GM23338 (cell line): ENCODE data around the gene SMARCC1. TPM values are rescaled to one million over a fixed set of nuclear protein-coding genes. Genes with fewer than 3 reads are reported as not detected.

Experiments used
- ATAC-seq: fragments of 200-7000 bp; cut with Tn5 transposase; 3 replicates; pipeline ENCODE4 v1.9.1; 2020
- DNase-seq: peaks from one replicate; pipeline ENCODE4 v3.0.0-alpha.2; 2015; ENCODE audit warnings: low spot score
- H2AFZ ChIP-seq: fragments of 200-600 bp; sonication (generic); 2 replicates; pipeline ENCODE4 v1.8.0; 2016; ENCODE audit warnings: antibody characterized with exemption, mild to moderate bottlenecking, moderate library complexity
- H3F3A ChIP-seq: fragments of 200-600 bp; sonication (generic); replicated peaks from 2 replicates; pipeline ENCODE4 v1.8.0; 2017; ENCODE audit warnings: antibody characterized with exemption, mixed run types, low read depth
- H3K27ac ChIP-seq: fragments of 200-600 bp; sonication (generic); 2 replicates; pipeline ENCODE4 v1.6.1; 2016; ENCODE audit warnings: low read depth
- H3K27me3 ChIP-seq: fragments of 200-600 bp; sonication (generic); 2 replicates; pipeline ENCODE4 v1.8.0; 2016; ENCODE audit warnings: mild to moderate bottlenecking, mixed run types, moderate library complexity; ENCODE audit not compliant: insufficient read depth
- H3K36me3 ChIP-seq: fragments of 200-600 bp; sonication (generic); 2 replicates; pipeline ENCODE4 v1.8.0; 2016; ENCODE audit warnings: mild to moderate bottlenecking; ENCODE audit not compliant: insufficient read depth
- H3K4me1 ChIP-seq: fragments of 200-600 bp; sonication (generic); 2 replicates; pipeline ENCODE4 v1.8.0; 2016; ENCODE audit warnings: mild to moderate bottlenecking, moderate library complexity; ENCODE audit not compliant: insufficient read depth
- H3K4me2 ChIP-seq: fragments of 200-600 bp; sonication (generic); 2 replicates; pipeline ENCODE4 v1.7.1; 2017; ENCODE audit warnings: mixed run types
- H3K4me3 ChIP-seq: fragments of 200-600 bp; sonication (generic); 2 replicates; pipeline ENCODE4 v1.6.1; 2016; ENCODE audit warnings: mixed run types
- H3K79me2 ChIP-seq: fragments of 200-600 bp; sonication (generic); replicated peaks from 2 replicates; pipeline ENCODE4 v1.8.0; 2017; ENCODE audit warnings: mild to moderate bottlenecking; ENCODE audit not compliant: insufficient read depth
- H3K9me2 ChIP-seq: fragments of 200-600 bp; sonication (generic); 2 replicates; pipeline ENCODE4 v1.8.0; 2017; ENCODE audit not compliant: insufficient read depth
- H4K20me1 ChIP-seq: fragments of 200-600 bp; sonication (generic); replicated peaks from 2 replicates; pipeline ENCODE4 v1.8.0; 2017; ENCODE audit warnings: mild to moderate bottlenecking; ENCODE audit not compliant: insufficient read depth
- H3K27ac Mint-ChIP-seq: 2 replicates; pipeline ENCODE4 v1.8.0; 2020; ENCODE audit warnings: inconsistent platforms, mild to moderate bottlenecking, moderate library complexity, mixed read lengths
- H3K27me3 Mint-ChIP-seq: 3 replicates; pipeline ENCODE4 v1.8.0; 2022; ENCODE audit warnings: low read depth, mild to moderate bottlenecking, moderate library complexity, mixed read lengths, inconsistent platforms; ENCODE audit not compliant: insufficient read depth, poor library complexity
- H3K36me3 Mint-ChIP-seq: 3 replicates; pipeline ENCODE4 v1.8.0; 2021; ENCODE audit warnings: low read depth, mild to moderate bottlenecking, inconsistent platforms, moderate library complexity, mixed read lengths
- H3K4me1 Mint-ChIP-seq: 3 replicates; pipeline ENCODE4 v1.8.0; 2020; ENCODE audit warnings: mild to moderate bottlenecking, inconsistent platforms, mixed read lengths
- H3K4me3 Mint-ChIP-seq: 3 replicates; pipeline ENCODE4 v1.8.0; 2021; ENCODE audit warnings: moderate library complexity, mild to moderate bottlenecking, inconsistent platforms, mixed read lengths
- H3K9me3 Mint-ChIP-seq: 3 replicates; pipeline ENCODE4 v1.8.0; 2020; ENCODE audit warnings: moderate library complexity, mild to moderate bottlenecking, inconsistent platforms, mixed read lengths
- CREB1 ChIP-seq: fragments of 250-450 bp; sonication (Bioruptor Pico); IDR thresholded peaks from 2 replicates; pipeline ENCODE4 v1.5.0; 2020; ENCODE audit warnings: low read depth, mild to moderate bottlenecking, moderate library complexity
- ETS1 ChIP-seq: IDR thresholded peaks from 2 replicates; pipeline ENCODE4 v1.6.1; 2016; ENCODE audit warnings: antibody characterized with exemption
- EZH2 ChIP-seq: fragments of 200-600 bp; sonication (generic); IDR thresholded peaks from one replicate; pipeline ENCODE4 v1.8.0; 2017; ENCODE audit warnings: antibody characterized with exemption, mild to moderate bottlenecking, low read depth; ENCODE audit not compliant: unreplicated experiment
- EZH2phosphoT487 ChIP-seq: fragments of 200-600 bp; sonication (generic); IDR thresholded peaks from one replicate; pipeline ENCODE4 v1.8.1; 2018; ENCODE audit warnings: antibody characterized with exemption; ENCODE audit not compliant: unreplicated experiment
- JUNB ChIP-seq: IDR thresholded peaks from one replicate; pipeline ENCODE4 v1.6.1; 2016; ENCODE audit warnings: antibody characterized with exemption; ENCODE audit not compliant: unreplicated experiment
- NANOG ChIP-seq: IDR thresholded peaks from 2 replicates; pipeline ENCODE4 v1.6.1; 2016; ENCODE audit warnings: antibody characterized with exemption, borderline replicate concordance
- POLR2AphosphoS5 ChIP-seq: IDR thresholded peaks from 2 replicates; pipeline ENCODE4 v1.6.1; 2016; ENCODE audit warnings: antibody characterized with exemption, low read depth
- REST ChIP-seq: IDR thresholded peaks from one replicate; pipeline ENCODE4 v1.6.1; 2018; ENCODE audit warnings: antibody characterized with exemption; ENCODE audit not compliant: unreplicated experiment
- STAT1 ChIP-seq: IDR thresholded peaks from one replicate; pipeline ENCODE4 v1.6.1; 2016; ENCODE audit warnings: antibody characterized with exemption; ENCODE audit not compliant: unreplicated experiment
- ZNF114 ChIP-seq: fragments of 250-450 bp; sonication (Bioruptor Pico); IDR thresholded peaks from 2 replicates; pipeline ENCODE4 v1.5.0; 2020; ENCODE audit warnings: mild to moderate bottlenecking, moderate library complexity
- ZNF331 ChIP-seq: fragments of 250-450 bp; sonication (Bioruptor Pico); IDR thresholded peaks from 2 replicates; pipeline ENCODE4 v1.5.0; 2020; ENCODE audit warnings: low read depth, mild to moderate bottlenecking, moderate library complexity
- polyA plus RNA-seq: library from polyadenylated mRNA; unstranded; fragments of >200 nt; fragmentation: Nextera tagmentation; extraction: Ambion mirVana; gene quantifications from 2 replicates; pipeline ENCODE4 v1.2.1, GENCODE V29; 2016
- total RNA-seq: library from RNA; depleted of rRNA; stranded (reverse); fragments of >200 nt; shearing (Covaris generic); gene quantifications from 2 replicates; pipeline ENCODE4 v1.2.3, GENCODE V29; 2014
- TF ChIP-seq, protein P1 (sequence below), 2 experiments: fragments of 200-600 bp in 1 of 2; sonication (generic) in 1 of 2; conservative IDR thresholded peaks; 2 replicates each; pipeline versions ENCODE4 v1.5.1 to v1.6.1; 2016 to 2017; ENCODE audit warnings: antibody characterized with exemption in 2 of 2, low read depth in 2 of 2, mild to moderate bottlenecking in 2 of 2, moderate library complexity in 1 of 2

The SMARCC1 gene
- total and polyA plus RNA-seq, 2 experiments from 2014 or later = 105 to 171 TPM

- peaks cover 42% of the 10 kb centered on the region; the same call in 2 of the 3 replicates for H3K36me3 Mint-ChIP-seq
- DNase-seq = no peak
- peaks cover 72% of the 10 kb centered on the region for H4K20me1 ChIP-seq
These were observed 23.2 kb downstream of the SMARCC1 start for GRCh38 chr3:47758261-47759025.

More at GRCh38 chr3:47758261-47759025, 23.2 kb downstream of the SMARCC1 start:
- Histone ChIP-seq H3K9me2 (no peaks in the 10 kb centered on the region), H2AFZ (no peak overlapping the region), H3K4me3 (no peak overlapping the region), H3K4me2 (no peak overlapping the region), H3K4me1 (no peaks in the 10 kb centered on the region), H3F3A (peaks cover 13% of the 10 kb centered on the region), H3K36me3 (peaks cover 11% of the 10 kb centered on the region), H3K79me2 (peaks cover 100% of the 10 kb centered on the region), H3K27ac (peak overlapping the region; percentile 70; the same call in 1 of the 2 replicates), H3K27me3 (no peaks in the 10 kb centered on the region)
- Mint-ChIP-seq H3K4me3 (no peak overlapping the region), H3K27me3 (peaks cover 1% of the 10 kb centered on the region), H3K27ac (no peak overlapping the region), H3K4me1 (no peaks in the 10 kb centered on the region), H3K9me3 (no peaks in the 10 kb centered on the region)
- TF ChIP-seq STAT1 = no peak
- no peak for TF ChIP-seq CREB1 (CRISPR knock-in tag)
- no peak for TF ChIP-seq JUNB
- no peak for TF ChIP-seq EZH2phosphoT487
- TF ChIP-seq ETS1 = no peak
- no peak for TF ChIP-seq EZH2
- TF ChIP-seq ZNF331 = no peak
- TF ChIP-seq, protein P1, sequence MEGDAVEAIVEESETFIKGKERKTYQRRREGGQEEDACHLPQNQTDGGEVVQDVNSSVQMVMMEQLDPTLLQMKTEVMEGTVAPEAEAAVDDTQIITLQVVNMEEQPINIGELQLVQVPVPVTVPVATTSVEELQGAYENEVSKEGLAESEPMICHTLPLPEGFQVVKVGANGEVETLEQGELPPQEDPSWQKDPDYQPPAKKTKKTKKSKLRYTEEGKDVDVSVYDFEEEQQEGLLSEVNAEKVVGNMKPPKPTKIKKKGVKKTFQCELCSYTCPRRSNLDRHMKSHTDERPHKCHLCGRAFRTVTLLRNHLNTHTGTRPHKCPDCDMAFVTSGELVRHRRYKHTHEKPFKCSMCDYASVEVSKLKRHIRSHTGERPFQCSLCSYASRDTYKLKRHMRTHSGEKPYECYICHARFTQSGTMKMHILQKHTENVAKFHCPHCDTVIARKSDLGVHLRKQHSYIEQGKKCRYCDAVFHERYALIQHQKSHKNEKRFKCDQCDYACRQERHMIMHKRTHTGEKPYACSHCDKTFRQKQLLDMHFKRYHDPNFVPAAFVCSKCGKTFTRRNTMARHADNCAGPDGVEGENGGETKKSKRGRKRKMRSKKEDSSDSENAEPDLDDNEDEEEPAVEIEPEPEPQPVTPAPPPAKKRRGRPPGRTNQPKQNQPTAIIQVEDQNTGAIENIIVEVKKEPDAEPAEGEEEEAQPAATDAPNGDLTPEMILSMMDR (conservative IDR thresholded peaks at IDR 0.05; ENCODE audit: low read depth in 2 of 2) = no peak
- no peak for TF ChIP-seq REST
- no peak for TF ChIP-seq POLR2AphosphoS5
- no peak for TF ChIP-seq NANOG
- no peak for TF ChIP-seq ZNF114
- ATAC-seq = no peak
